ENCODE measurements around the gene STXBP5L.
"Not testable (repeated sequence)": the region's sequence is repeated elsewhere in the genome, so short reads cannot be mapped to it uniquely, and the experiment has no call there.

The STXBP5L gene

GRCh38 chr3:121165397-121165837, 257.4 kb downstream of the STXBP5L start:
- H3K36me3 ChIP-seq (ENCODE audit: control insufficient read depth, insufficient read depth, low read length) = no peaks in the 10 kb centered on the region
- H3K9ac ChIP-seq (ENCODE audit: low read length) = no peak overlapping the region
- no peaks in the 10 kb centered on the region for H3K27me3 ChIP-seq (ENCODE audit: control insufficient read depth, insufficient read depth, low read length)
- H3K4me1 ChIP-seq (ENCODE audit: control insufficient read depth, insufficient read depth, low read length) = no peaks in the 10 kb centered on the region
- H3K4me3 ChIP-seq (ENCODE audit: low read length) = no peak overlapping the region
- H3K27ac ChIP-seq (ENCODE audit: low read depth, low read length) = no peak overlapping the region

- Histone ChIP-seq H3K27me3 (ENCODE audit: control insufficient read depth, insufficient read depth, low read length) (no peaks in the 10 kb centered on the region), H3K27ac (ENCODE audit: low read depth, low read length) (no peak overlapping the region), H3K36me3 (ENCODE audit: control insufficient read depth, insufficient read depth, low read length) (no peaks in the 10 kb centered on the region), H3K4me1 (ENCODE audit: control insufficient read depth, insufficient read depth, low read length) (no peaks in the 10 kb centered on the region), H3K9ac (ENCODE audit: low read length) (no peak overlapping the region), H3K4me3 (ENCODE audit: low read length) (no peak overlapping the region)
Measured at GRCh38 chr3:121167374-121168139, 259.6 kb downstream of the STXBP5L start.

GRCh38 chr3:121175083-121175482, 267.1 kb downstream of the STXBP5L start:
- Histone ChIP-seq H3K36me3 (ENCODE audit: control insufficient read depth, insufficient read depth, low read length) (no peaks in the 10 kb centered on the region), H3K4me1 (ENCODE audit: control insufficient read depth, insufficient read depth, low read length) (no peaks in the 10 kb centered on the region), H3K27ac (ENCODE audit: low read depth, low read length) (no peak overlapping the region), H3K27me3 (ENCODE audit: control insufficient read depth, insufficient read depth, low read length) (no peaks in the 10 kb centered on the region), H3K9ac (ENCODE audit: low read length) (no peak overlapping the region), H3K4me3 (ENCODE audit: low read length) (no peak overlapping the region)

- H3K9ac ChIP-seq (ENCODE audit: low read length); H3K27ac ChIP-seq (ENCODE audit: low read depth, low read length); H3K36me3 ChIP-seq (ENCODE audit: control insufficient read depth, insufficient read depth, low read length); H3K4me3 ChIP-seq (ENCODE audit: low read length); H3K4me1 ChIP-seq (ENCODE audit: control insufficient read depth, insufficient read depth, low read length); H3K27me3 ChIP-seq (ENCODE audit: control insufficient read depth, insufficient read depth, low read length): not testable (repeated sequence)
Measured at GRCh38 chr3:121190626-121191025, 282.6 kb downstream of the STXBP5L start.

- no peaks in the 10 kb centered on the region for H3K36me3 ChIP-seq (ENCODE audit: control insufficient read depth, insufficient read depth, low read length)
Measured at GRCh38 chr3:121202573-121202972, 294.6 kb downstream of the STXBP5L start.

GRCh38 chr3:121223116-121223515, 315.1 kb downstream of the STXBP5L start:
- H3K4me1 ChIP-seq (ENCODE audit: control insufficient read depth, insufficient read depth, low read length) = no peaks in the 10 kb centered on the region
- no peak overlapping the region for H3K27ac ChIP-seq (ENCODE audit: low read depth, low read length)
- no peaks in the 10 kb centered on the region for H3K27me3 ChIP-seq (ENCODE audit: control insufficient read depth, insufficient read depth, low read length)
- H3K4me3 ChIP-seq (ENCODE audit: low read length) = no peak overlapping the region
- no peak overlapping the region for H3K9ac ChIP-seq (ENCODE audit: low read length)
- no peaks in the 10 kb centered on the region for H3K36me3 ChIP-seq (ENCODE audit: control insufficient read depth, insufficient read depth, low read length)

More at GRCh38 chr3:121202573-121202972, 294.6 kb downstream of the STXBP5L start:
- H3K27ac ChIP-seq (ENCODE audit: low read depth, low read length) = no peak overlapping the region
- H3K9ac ChIP-seq (ENCODE audit: low read length) = no peak overlapping the region
- H3K4me1 ChIP-seq (ENCODE audit: control insufficient read depth, insufficient read depth, low read length) = no peaks in the 10 kb centered on the region
- H3K4me3 ChIP-seq (ENCODE audit: low read length) = no peak overlapping the region
- no peaks in the 10 kb centered on the region for H3K27me3 ChIP-seq (ENCODE audit: control insufficient read depth, insufficient read depth, low read length)

- no peak overlapping the region for H3K27ac ChIP-seq (ENCODE audit: low read depth, low read length)
- H3K9ac ChIP-seq (ENCODE audit: low read length) = no peak overlapping the region
- no peaks in the 10 kb centered on the region for H3K27me3 ChIP-seq (ENCODE audit: control insufficient read depth, insufficient read depth, low read length)
- no peaks in the 10 kb centered on the region for H3K4me1 ChIP-seq (ENCODE audit: control insufficient read depth, insufficient read depth, low read length)
- no peak overlapping the region for H3K4me3 ChIP-seq (ENCODE audit: low read length)
- H3K36me3 ChIP-seq (ENCODE audit: control insufficient read depth, insufficient read depth, low read length) = no peaks in the 10 kb centered on the region
Measured at GRCh38 chr3:121228971-121229370, 321.0 kb downstream of the STXBP5L start.

- not testable (repeated sequence) for H3K36me3 ChIP-seq (ENCODE audit: control insufficient read depth, insufficient read depth, low read length); H3K27ac ChIP-seq (ENCODE audit: low read depth, low read length); H3K4me1 ChIP-seq (ENCODE audit: control insufficient read depth, insufficient read depth, low read length); H3K27me3 ChIP-seq (ENCODE audit: control insufficient read depth, insufficient read depth, low read length); H3K9ac ChIP-seq (ENCODE audit: low read length); H3K4me3 ChIP-seq (ENCODE audit: low read length)
Measured at GRCh38 chr3:121230194-121230593, 322.2 kb downstream of the STXBP5L start.

- Histone ChIP-seq H3K4me3 (ENCODE audit: low read length) (no peak overlapping the region), H3K27me3 (ENCODE audit: control insufficient read depth, insufficient read depth, low read length) (no peaks in the 10 kb centered on the region), H3K9ac (ENCODE audit: low read length) (no peak overlapping the region), H3K27ac (ENCODE audit: low read depth, low read length) (no peak overlapping the region), H3K4me1 (ENCODE audit: control insufficient read depth, insufficient read depth, low read length) (no peaks in the 10 kb centered on the region), H3K36me3 (ENCODE audit: control insufficient read depth, insufficient read depth, low read length) (no peaks in the 10 kb centered on the region)
Measured at GRCh38 chr3:121231872-121232271, 323.9 kb downstream of the STXBP5L start.

GRCh38 chr3:121232309-121233225, 324.6 kb downstream of the STXBP5L start:
- Histone ChIP-seq H3K27ac (ENCODE audit: low read depth, low read length) (no peak overlapping the region), H3K36me3 (ENCODE audit: control insufficient read depth, insufficient read depth, low read length) (no peaks in the 10 kb centered on the region), H3K9ac (ENCODE audit: low read length) (no peak overlapping the region), H3K27me3 (ENCODE audit: control insufficient read depth, insufficient read depth, low read length) (no peaks in the 10 kb centered on the region), H3K4me1 (ENCODE audit: control insufficient read depth, insufficient read depth, low read length) (no peaks in the 10 kb centered on the region), H3K4me3 (ENCODE audit: low read length) (no peak overlapping the region)

GRCh38 chr3:121243208-121243607, 335.2 kb downstream of the STXBP5L start:
- H3K27ac ChIP-seq (ENCODE audit: low read depth, low read length) = no peak overlapping the region
- H3K4me1 ChIP-seq (ENCODE audit: control insufficient read depth, insufficient read depth, low read length) = no peaks in the 10 kb centered on the region
- H3K9ac ChIP-seq (ENCODE audit: low read length) = no peak overlapping the region
- no peaks in the 10 kb centered on the region for H3K36me3 ChIP-seq (ENCODE audit: control insufficient read depth, insufficient read depth, low read length)
- H3K27me3 ChIP-seq (ENCODE audit: control insufficient read depth, insufficient read depth, low read length) = no peaks in the 10 kb centered on the region
- no peak overlapping the region for H3K4me3 ChIP-seq (ENCODE audit: low read length)

- H3K4me3 ChIP-seq (ENCODE audit: low read length) = no peak overlapping the region
- no peaks in the 10 kb centered on the region for H3K27me3 ChIP-seq (ENCODE audit: control insufficient read depth, insufficient read depth, low read length)
- no peak overlapping the region for H3K27ac ChIP-seq (ENCODE audit: low read depth, low read length)
- H3K4me1 ChIP-seq (ENCODE audit: control insufficient read depth, insufficient read depth, low read length) = no peaks in the 10 kb centered on the region
- no peaks in the 10 kb centered on the region for H3K36me3 ChIP-seq (ENCODE audit: control insufficient read depth, insufficient read depth, low read length)
- no peak overlapping the region for H3K9ac ChIP-seq (ENCODE audit: low read length)
Measured at GRCh38 chr3:121252676-121253075, 344.7 kb downstream of the STXBP5L start.

All from rectal smooth muscle tissue (tissue), 1 donor.